Fibroblast of lung (primary cell): ENCODE measurements around the gene SLC9A8. TPM values are rescaled to one million over a fixed set of nuclear protein-coding genes. Genes with fewer than 3 reads are reported as not detected.

ENCODE experiments used
- DNase-seq, 2 donors: peaks; one replicate each; pipeline versions ENCODE4 v3.0.0 to v3.0.0-alpha.2; 2010; ENCODE audit warnings: low read depth in 2 of 2
- H2AFZ ChIP-seq: 2 replicates; pipeline ENCODE4 v1.5.1; 2012; ENCODE audit warnings: low read length, control low read depth, inconsistent platforms
- H3K27ac ChIP-seq: 2 replicates; pipeline ENCODE4 v1.5.1; 2011; ENCODE audit warnings: low read length, control low read depth; ENCODE audit not compliant: insufficient read depth
- H3K27me3 ChIP-seq: 2 replicates; pipeline ENCODE4 v1.5.1; 2011; ENCODE audit warnings: mild to moderate bottlenecking, low read length; ENCODE audit not compliant: control insufficient read depth, insufficient read depth
- H3K36me3 ChIP-seq: 2 replicates; pipeline ENCODE4 v1.5.1; 2011; ENCODE audit warnings: low read length; ENCODE audit not compliant: control insufficient read depth, insufficient read depth
- H3K4me1 ChIP-seq: 2 replicates; pipeline ENCODE4 v1.5.1; 2011; ENCODE audit warnings: low read length; ENCODE audit not compliant: control insufficient read depth, insufficient read depth; ENCODE audit errors: extremely low read depth
- H3K4me2 ChIP-seq: 2 replicates; pipeline ENCODE4 v1.5.1; 2011; ENCODE audit warnings: low read length, control low read depth; ENCODE audit not compliant: insufficient read depth; ENCODE audit errors: extremely low read depth
- H3K4me3 ChIP-seq, 4 experiments: fragments of 200-600 bp in 1 of 4; sonication (generic) in 1 of 4; replicated peaks in 1 of 4; 2 replicates each; pipeline ENCODE4 v1.5.1; 2011 to 2016; ENCODE audit warnings: low read length in 4 of 4, low read depth in 3 of 4, mild to moderate bottlenecking in 3 of 4, control low read depth in 2 of 4, inconsistent platforms in 1 of 4, mixed read lengths in 1 of 4; ENCODE audit not compliant: insufficient read depth in 1 of 4; ENCODE audit errors: control extremely low read depth in 1 of 4
- H3K79me2 ChIP-seq: 2 replicates; pipeline ENCODE4 v1.5.1; 2012; ENCODE audit warnings: mild to moderate bottlenecking, low read length, inconsistent platforms; ENCODE audit not compliant: control insufficient read depth, insufficient read depth
- H3K9ac ChIP-seq: 2 replicates; pipeline ENCODE4 v1.5.1; 2011; ENCODE audit warnings: mild to moderate bottlenecking, low read length, control low read depth; ENCODE audit not compliant: insufficient read depth
- H3K9me3 ChIP-seq: 2 replicates; pipeline ENCODE4 v1.5.1; 2012; ENCODE audit warnings: low read depth, low read length; ENCODE audit not compliant: control insufficient read depth, insufficient read depth
- H4K20me1 ChIP-seq: 2 replicates; pipeline ENCODE4 v1.5.1; 2011; ENCODE audit warnings: low read length; ENCODE audit not compliant: control insufficient read depth, insufficient read depth; ENCODE audit errors: extremely low read depth
- CTCF ChIP-seq, 2 donors: IDR thresholded peaks in 1 of 2; conservative IDR thresholded peaks in 1 of 2; 1 replicate in 1 of 2; 2 replicates in 1 of 2; pipeline ENCODE4 v1.5.1; 2011 to 2012; ENCODE audit warnings: low read length in 2 of 2, control low read depth in 1 of 2, inconsistent platforms in 1 of 2, low read depth in 1 of 2, mild to moderate bottlenecking in 1 of 2
- EZH2 ChIP-seq: IDR thresholded peaks from 2 replicates; pipeline ENCODE4 v1.5.1; 2012; ENCODE audit warnings: low read length, control low read depth, mild to moderate bottlenecking; ENCODE audit errors: missing control alignments
- polyA plus RNA-seq, 2 donors: library from polyadenylated mRNA; depleted of rRNA in 1 of 2; stranded (reverse) in 1 of 2; unstranded in 1 of 2; fragments of >200 nt; gene quantifications; 2 replicates each; pipeline ENCODE4 v1.2.1, GENCODE V29; 2011 to 2012; ENCODE audit warnings: missing spikeins in 1 of 2
- total RNA-seq: library from RNA; depleted of rRNA; stranded (reverse); fragments of >200 nt; gene quantifications from 2 replicates; pipeline ENCODE4 v1.2.1, GENCODE V29; 2014

SLC9A8 gene
- total and polyA plus RNA-seq, 2 donors (not counting 1 experiment from before 2014, with no cell fraction given), result 2.4 to 15.5 TPM

- Histone ChIP-seq H3K4me3 (no peak overlapping the region), H3K4me1 (no peaks in the 10 kb centered on the region), H4K20me1 (no peaks in the 10 kb centered on the region), H2AFZ (no peak overlapping the region), H3K79me2 (peaks cover 16% of the 10 kb centered on the region), H3K36me3 (peaks cover 12% of the 10 kb centered on the region), H3K9ac (no peak overlapping the region), H3K4me2 (no peak overlapping the region), H3K9me3 (no peaks in the 10 kb centered on the region), H3K27ac (no peak overlapping the region), H3K27me3 (no peaks in the 10 kb centered on the region)
- TF ChIP-seq EZH2, result no peak
- no peak for TF ChIP-seq CTCF (conservative IDR thresholded peaks at IDR 0.05 in 1 of 2, IDR thresholded peaks at IDR 0.05 in 1 of 2; ENCODE audit: low read depth in 1 of 2, low read length in 2 of 2)
- no peak for DNase-seq
Measured at GRCh38 chr20:49906615-49907154, 94.1 kb downstream of the SLC9A8 start.

GRCh38 chr20:49907405-49908257, 95.0 kb downstream of the SLC9A8 start:
- no peak for DNase-seq
- peaks cover 24% of the 10 kb centered on the region for H3K79me2 ChIP-seq
- no peak overlapping the region for H3K4me3 ChIP-seq
- TF ChIP-seq EZH2 (no peak), CTCF (conservative IDR thresholded peaks at IDR 0.05 in 1 of 2, IDR thresholded peaks at IDR 0.05 in 1 of 2; ENCODE audit: low read depth in 1 of 2, low read length in 2 of 2) (no peak)
- H3K27me3 ChIP-seq, result no peaks in the 10 kb centered on the region
- no peak overlapping the region for H3K4me2 ChIP-seq
- peaks cover 12% of the 10 kb centered on the region for H3K36me3 ChIP-seq
- H3K9ac ChIP-seq, result no peak overlapping the region
- H4K20me1 ChIP-seq, result no peaks in the 10 kb centered on the region
- H2AFZ ChIP-seq, result no peak overlapping the region
- H3K4me1 ChIP-seq, result no peaks in the 10 kb centered on the region
- H3K27ac ChIP-seq, result no peak overlapping the region
- H3K9me3 ChIP-seq, result no peaks in the 10 kb centered on the region

GRCh38 chr20:49908258-49908565, 95.6 kb downstream of the SLC9A8 start:
- H3K9me3 ChIP-seq, result no peaks in the 10 kb centered on the region
- TF ChIP-seq CTCF (conservative IDR thresholded peaks at IDR 0.05 in 1 of 2, IDR thresholded peaks at IDR 0.05 in 1 of 2; ENCODE audit: low read depth in 1 of 2, low read length in 2 of 2) (no peak), EZH2 (no peak)
- no peak overlapping the region for H2AFZ ChIP-seq
- no peak overlapping the region for H3K4me3 ChIP-seq
- H4K20me1 ChIP-seq, result no peaks in the 10 kb centered on the region
- DNase-seq, result no peak
- no peaks in the 10 kb centered on the region for H3K4me1 ChIP-seq
- peaks cover 29% of the 10 kb centered on the region for H3K79me2 ChIP-seq
- peaks cover 12% of the 10 kb centered on the region for H3K36me3 ChIP-seq
- no peak overlapping the region for H3K4me2 ChIP-seq
- no peaks in the 10 kb centered on the region for H3K27me3 ChIP-seq
- H3K9ac ChIP-seq, result no peak overlapping the region
- H3K27ac ChIP-seq, result no peak overlapping the region
